WTC11 (cell line): ENCODE data around the gene SIKE1.

Source experiments
- CTCF ChIP-seq: fragments of 200-600 bp; IDR thresholded peaks from 2 replicates; pipeline ENCODE4 v1.8.0; 2022; ENCODE audit warnings: antibody characterized with exemption
- SMAD3 ChIP-seq: sonication (generic); formaldehyde crosslinking; IDR thresholded peaks from 2 replicates; pipeline ENCODE4 v1.8.0; 2022; ENCODE audit warnings: missing genetic modification reagents, mild to moderate bottlenecking, borderline replicate concordance

DNA sequence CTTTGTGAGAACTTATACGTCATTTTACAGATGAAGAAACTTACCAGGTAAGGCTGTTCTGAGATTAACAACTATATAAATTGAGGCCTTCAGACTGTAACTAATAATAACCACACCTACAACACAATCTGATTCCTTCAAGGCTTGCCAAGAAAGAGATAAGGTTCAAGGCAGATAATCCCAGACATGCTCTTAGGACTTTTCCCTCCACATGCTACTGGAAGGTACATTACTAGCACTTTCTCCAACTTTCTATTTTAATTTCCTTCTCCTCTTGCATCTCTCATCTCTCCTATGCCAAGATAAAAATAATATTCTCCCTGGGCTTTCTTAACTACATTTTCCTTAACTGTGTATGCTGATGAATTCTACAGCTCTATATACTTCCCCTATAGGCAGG is 45.0 kb downstream of the SIKE1 start:
- TF ChIP-seq SMAD3 (CRISPR knock-in tag) (no peak), CTCF (no peak)
